Measurements from ENCODE around the gene TRIM63. TPM values are rescaled to one million over a fixed set of nuclear protein-coding genes. Genes with fewer than 3 reads are reported as not detected.
"Not testable (repeated sequence)": the region's sequence is repeated elsewhere in the genome, so short reads cannot be mapped to it uniquely, and the experiment has no call there.

TRIM63 gene
- total and polyA plus RNA-seq, 9 of the 15 experiments (the other 6 are each of a cell fraction or from before 2014, with no cell fraction given), result 0.08 to 0.57 (median 0.36) TPM

- no TSS peak for BruUV-seq (replicated peaks)
- Histone ChIP-seq H3K9me3 (replicated peaks; ENCODE audit: control insufficient read depth, insufficient read depth, low read depth, low read length) (no peaks in the 10 kb centered on the region), H3K9me1 (ENCODE audit: control insufficient read depth, insufficient read depth, low read length) (peaks cover 3% of the 10 kb centered on the region), H3K4me1 (replicated peaks in 1 of 2; ENCODE audit: control insufficient read depth in 2 of 2, insufficient read depth in 2 of 2, low read length in 2 of 2) (peaks cover 3 to 15% of the 10 kb centered on the region in 2 experiments; a peak in 4 of 5 replicates), H3K4me2 (ENCODE audit: insufficient read depth, low read length) (no peak overlapping the region), H3K9ac (ENCODE audit: insufficient read depth in 1 of 2, low read depth in 2 of 2, low read length in 2 of 2) (peak overlapping the region in 1 of 2 experiments; percentile 5; a peak in 1 of 4 replicates), H3K27me3 (ENCODE audit: control insufficient read depth in 2 of 2, insufficient read depth in 2 of 2, low read length in 2 of 2) (no peaks in the 10 kb centered on the region), H3K79me2 (ENCODE audit: control insufficient read depth, insufficient read depth, low read length) (no peaks in the 10 kb centered on the region), H4K20me1 (replicated peaks; ENCODE audit: control insufficient read depth, insufficient read depth, low read length) (no peaks in the 10 kb centered on the region), H3K4me3 (no peak overlapping the region), H2AFZ (ENCODE audit: low read depth, low read length) (0 out of 2 replicates have a peak overlapping the region, but pooled peaks have one; percentile 29), H3K36me3 (ENCODE audit: control insufficient read depth, insufficient read depth, low read length) (no peaks in the 10 kb centered on the region), H3K27ac (ENCODE audit: extremely low read depth, low read depth, low read length) (no peak overlapping the region)
- ATAC-seq (no peak), DNase-seq (ENCODE audit: extremely low read depth in 1 of 4, low spot score in 3 of 4) (no peak), FAIRE-seq (no peak)
- ChIA-PET CTCF (ENCODE audit: low intra/inter-chr PET ratio) (interaction anchor here (6.7 kb wide), 1 partner anchor 43 kb away, joined by 114 read pairs; no protein-coding TSS in a partner anchor), POLR2A (interaction anchor here (0.6 to 1.8 kb wide), 3 partner anchors 40 to 281 kb away, joined by 3 to 6 read pairs (median 5); no protein-coding TSS in a partner anchor)
- in situ Hi-C loops (cut with MboI) (no loop called here), intact Hi-C loops (cut with micrococcal nuclease) (no loop called here)
- WGBS (ENCODE audit: insufficient coverage, low coverage, missing lambda C conversion rate), result 54% methylated on average over 3 of the region's 3 CpGs
- TF ChIP-seq, protein P1, sequence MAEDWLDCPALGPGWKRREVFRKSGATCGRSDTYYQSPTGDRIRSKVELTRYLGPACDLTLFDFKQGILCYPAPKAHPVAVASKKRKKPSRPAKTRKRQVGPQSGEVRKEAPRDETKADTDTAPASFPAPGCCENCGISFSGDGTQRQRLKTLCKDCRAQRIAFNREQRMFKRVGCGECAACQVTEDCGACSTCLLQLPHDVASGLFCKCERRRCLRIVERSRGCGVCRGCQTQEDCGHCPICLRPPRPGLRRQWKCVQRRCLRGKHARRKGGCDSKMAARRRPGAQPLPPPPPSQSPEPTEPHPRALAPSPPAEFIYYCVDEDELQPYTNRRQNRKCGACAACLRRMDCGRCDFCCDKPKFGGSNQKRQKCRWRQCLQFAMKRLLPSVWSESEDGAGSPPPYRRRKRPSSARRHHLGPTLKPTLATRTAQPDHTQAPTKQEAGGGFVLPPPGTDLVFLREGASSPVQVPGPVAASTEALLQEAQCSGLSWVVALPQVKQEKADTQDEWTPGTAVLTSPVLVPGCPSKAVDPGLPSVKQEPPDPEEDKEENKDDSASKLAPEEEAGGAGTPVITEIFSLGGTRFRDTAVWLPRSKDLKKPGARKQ (CRISPR knock-in tag; IDR thresholded peaks at IDR 0.05), result no peak
- TF ChIP-seq HMG20B (CRISPR knock-in tag; IDR thresholded peaks at IDR 0.05), result no peak
- TF ChIP-seq, protein P2, sequence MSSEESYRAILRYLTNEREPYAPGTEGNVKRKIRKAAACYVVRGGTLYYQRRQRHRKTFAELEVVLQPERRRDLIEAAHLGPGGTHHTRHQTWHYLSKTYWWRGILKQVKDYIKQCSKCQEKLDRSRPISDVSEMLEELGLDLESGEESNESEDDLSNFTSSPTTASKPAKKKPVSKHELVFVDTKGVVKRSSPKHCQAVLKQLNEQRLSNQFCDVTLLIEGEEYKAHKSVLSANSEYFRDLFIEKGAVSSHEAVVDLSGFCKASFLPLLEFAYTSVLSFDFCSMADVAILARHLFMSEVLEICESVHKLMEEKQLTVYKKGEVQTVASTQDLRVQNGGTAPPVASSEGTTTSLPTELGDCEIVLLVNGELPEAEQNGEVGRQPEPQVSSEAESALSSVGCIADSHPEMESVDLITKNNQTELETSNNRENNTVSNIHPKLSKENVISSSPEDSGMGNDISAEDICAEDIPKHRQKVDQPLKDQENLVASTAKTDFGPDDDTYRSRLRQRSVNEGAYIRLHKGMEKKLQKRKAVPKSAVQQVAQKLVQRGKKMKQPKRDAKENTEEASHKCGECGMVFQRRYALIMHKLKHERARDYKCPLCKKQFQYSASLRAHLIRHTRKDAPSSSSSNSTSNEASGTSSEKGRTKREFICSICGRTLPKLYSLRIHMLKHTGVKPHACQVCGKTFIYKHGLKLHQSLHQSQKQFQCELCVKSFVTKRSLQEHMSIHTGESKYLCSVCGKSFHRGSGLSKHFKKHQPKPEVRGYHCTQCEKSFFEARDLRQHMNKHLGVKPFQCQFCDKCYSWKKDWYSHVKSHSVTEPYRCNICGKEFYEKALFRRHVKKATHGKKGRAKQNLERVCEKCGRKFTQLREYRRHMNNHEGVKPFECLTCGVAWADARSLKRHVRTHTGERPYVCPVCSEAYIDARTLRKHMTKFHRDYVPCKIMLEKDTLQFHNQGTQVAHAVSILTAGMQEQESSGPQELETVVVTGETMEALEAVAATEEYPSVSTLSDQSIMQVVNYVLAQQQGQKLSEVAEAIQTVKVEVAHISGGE (CRISPR knock-in tag; IDR thresholded peaks at IDR 0.05), result no peak
- TF ChIP-seq TCF7 (IDR thresholded peaks at IDR 0.05; ENCODE audit: borderline replicate concordance), result no peak
- no peak for TF ChIP-seq SIN3B (IDR thresholded peaks at IDR 0.05; ENCODE audit: low read depth)
- TF ChIP-seq KDM1A (IDR thresholded peaks at IDR 0.05), result peak in 1 of 2 experiments; percentile 12; a peak in 1 of 4 replicates
Measured at GRCh38 chr1:26102119-26102518, 34.7 kb upstream of the TRIM63 start.

DNA sequence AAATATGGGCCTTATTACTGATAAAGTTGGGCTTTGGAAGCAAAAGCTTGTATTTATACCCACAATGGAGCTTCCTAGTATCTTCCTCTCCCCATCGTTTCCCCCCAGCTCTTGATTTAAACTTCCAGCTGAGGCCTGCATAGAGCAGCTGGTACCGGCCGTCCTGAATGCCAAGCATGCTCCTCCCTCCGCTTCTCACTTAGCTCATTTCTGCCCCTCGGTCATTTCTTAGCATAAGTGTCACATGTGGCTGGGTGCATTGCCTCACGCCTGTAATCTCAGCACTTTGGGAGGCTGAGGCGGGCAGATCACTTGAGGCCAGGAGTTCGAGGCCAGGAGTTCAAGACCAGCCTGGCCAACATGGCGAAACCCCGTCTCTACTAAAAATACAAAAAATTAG, 32.8 kb upstream of the TRIM63 start:
- H3K36me3 ChIP-seq (ENCODE audit: control insufficient read depth, insufficient read depth, low read length); H3K4me3 ChIP-seq; intact Hi-C loops (cut with micrococcal nuclease); H3K9me3 ChIP-seq (replicated peaks; ENCODE audit: control insufficient read depth, insufficient read depth, low read depth, low read length); FAIRE-seq; BruUV-seq (replicated peaks); H3K9ac ChIP-seq (ENCODE audit: insufficient read depth in 1 of 2, low read depth in 2 of 2, low read length in 2 of 2); in situ Hi-C loops (cut with MboI); H3K9me1 ChIP-seq (ENCODE audit: control insufficient read depth, insufficient read depth, low read length); H4K20me1 ChIP-seq (replicated peaks; ENCODE audit: control insufficient read depth, insufficient read depth, low read length); DNase-seq (ENCODE audit: extremely low read depth in 1 of 4, low spot score in 3 of 4); H3K27ac ChIP-seq (ENCODE audit: extremely low read depth, low read depth, low read length); H2AFZ ChIP-seq (ENCODE audit: low read depth, low read length); ATAC-seq; H3K27me3 ChIP-seq (ENCODE audit: control insufficient read depth in 2 of 2, insufficient read depth in 2 of 2, low read length in 2 of 2); H3K79me2 ChIP-seq (ENCODE audit: control insufficient read depth, insufficient read depth, low read length); H3K4me2 ChIP-seq (ENCODE audit: insufficient read depth, low read length): not testable (repeated sequence)
- ChIA-PET CTCF (ENCODE audit: low intra/inter-chr PET ratio) (interaction anchor here (0.6 kb wide), 1 partner anchor 10 kb away, joined by 3 read pairs; no protein-coding TSS in a partner anchor), POLR2A (interaction anchor here (0.5 to 1.4 kb wide), 7 partner anchors 12 to 209 kb away, joined by 3 to 5 read pairs (median 3); partner anchors contain the start of gene PDIK1L)
- H3K4me1 ChIP-seq (replicated peaks in 1 of 2; ENCODE audit: control insufficient read depth in 2 of 2, insufficient read depth in 2 of 2, low read length in 2 of 2), result peaks cover 3 to 20% of the 10 kb centered on the region in 2 experiments; a peak in 4 of 5 replicates
- 80% methylated on average over 10 of the region's 10 CpGs for WGBS (ENCODE audit: insufficient coverage, low coverage, missing lambda C conversion rate)
